ENCODE results near the gene SRGAP1. TPM values are rescaled to one million over a fixed set of nuclear protein-coding genes. Genes with fewer than 3 reads are reported as not detected.

SRGAP1 gene
- total RNA-seq, 1 donor from 2014 or later, result 2.3 TPM

- Histone ChIP-seq H3K4me3 (no peak overlapping the region), H3K27ac (replicated peaks) (no peak overlapping the region), H3K27me3 (ENCODE audit: low read depth) (no peaks in the 10 kb centered on the region), H3K4me1 (peaks cover 9% of the 10 kb centered on the region), H3K36me3 (no peaks in the 10 kb centered on the region), H3K9me3 (replicated peaks) (no peaks in the 10 kb centered on the region)
- no peak for DNase-seq
- TF ChIP-seq CTCF (IDR thresholded peaks at IDR 0.05; ENCODE audit: borderline replicate concordance), result no peak
- intact Hi-C loops (cut with micrococcal nuclease), result no loop called here
These were observed 83.0 kb downstream of the SRGAP1 start for GRCh38 chr12:63927511-63927910.

DNA sequence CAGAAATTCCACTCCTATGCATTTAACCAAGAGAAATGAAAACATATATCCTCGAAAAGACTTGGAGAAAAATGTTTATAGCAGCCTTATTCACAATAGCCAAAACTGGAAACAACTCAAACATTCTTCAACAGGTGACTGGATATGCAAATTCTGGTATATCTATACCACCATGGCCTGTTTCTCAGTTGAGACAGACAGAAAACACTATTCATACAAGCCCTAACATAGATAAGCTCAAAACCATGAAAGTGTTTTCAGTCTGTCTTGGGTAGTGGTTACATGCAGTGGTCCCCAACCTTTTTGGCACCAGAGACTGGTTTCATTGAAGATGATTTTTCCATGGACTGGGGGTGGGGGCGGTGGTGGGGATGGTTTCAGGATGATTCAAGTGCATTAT is 83.8 kb downstream of the SRGAP1 start:
- H3K9me3 ChIP-seq (replicated peaks), result no peaks in the 10 kb centered on the region
- intact Hi-C loops (cut with micrococcal nuclease), result no loop called here
- H3K36me3 ChIP-seq, result no peaks in the 10 kb centered on the region
- no peaks in the 10 kb centered on the region for H3K27me3 ChIP-seq (ENCODE audit: low read depth)
- TF ChIP-seq CTCF (IDR thresholded peaks at IDR 0.05; ENCODE audit: borderline replicate concordance), result no peak
- no peak for DNase-seq
- H3K27ac ChIP-seq (replicated peaks), result no peak overlapping the region
- peaks cover 9% of the 10 kb centered on the region for H3K4me1 ChIP-seq
- H3K4me3 ChIP-seq, result no peak overlapping the region

- no peaks in the 10 kb centered on the region for H3K36me3 ChIP-seq
- intact Hi-C loops (cut with micrococcal nuclease), result no loop called here
- DNase-seq, result no peak
- no peak overlapping the region for H3K27ac ChIP-seq (replicated peaks)
- TF ChIP-seq CTCF (IDR thresholded peaks at IDR 0.05; ENCODE audit: borderline replicate concordance), result no peak
- H3K27me3 ChIP-seq (ENCODE audit: low read depth), result no peaks in the 10 kb centered on the region
- peaks cover 9% of the 10 kb centered on the region for H3K4me1 ChIP-seq
- no peak overlapping the region for H3K4me3 ChIP-seq
- no peaks in the 10 kb centered on the region for H3K9me3 ChIP-seq (replicated peaks)
These were observed 84.9 kb downstream of the SRGAP1 start for GRCh38 chr12:63929426-63929825.

DNA sequence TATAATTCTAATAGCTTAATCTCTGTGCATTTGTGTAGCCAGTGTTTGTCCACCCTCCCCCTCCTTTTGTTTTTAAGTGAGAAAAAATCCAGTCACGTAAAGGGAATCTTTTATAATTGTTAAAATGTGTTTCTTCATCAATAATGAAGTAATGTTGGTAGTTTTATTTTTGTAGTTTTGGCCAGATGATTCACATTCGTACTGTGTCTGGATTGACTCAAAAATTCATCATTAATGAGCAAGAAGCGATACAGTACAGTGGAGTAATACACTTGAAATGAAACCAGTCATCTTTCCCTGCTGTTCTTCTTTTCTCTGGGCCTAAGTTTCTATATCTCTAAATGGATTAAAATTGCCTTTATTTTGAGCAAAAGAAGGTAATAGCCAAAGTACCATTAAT is 86.5 kb downstream of the SRGAP1 start:
- no peaks in the 10 kb centered on the region for H3K4me1 ChIP-seq
- TF ChIP-seq CTCF (IDR thresholded peaks at IDR 0.05; ENCODE audit: borderline replicate concordance), result no peak
- no peak for DNase-seq
- H3K9me3 ChIP-seq (replicated peaks), result no peaks in the 10 kb centered on the region
- no peak overlapping the region for H3K4me3 ChIP-seq
- no peak overlapping the region for H3K27ac ChIP-seq (replicated peaks)
- H3K27me3 ChIP-seq (ENCODE audit: low read depth), result no peaks in the 10 kb centered on the region
- intact Hi-C loops (cut with micrococcal nuclease), result no loop called here
- no peaks in the 10 kb centered on the region for H3K36me3 ChIP-seq

- Histone ChIP-seq H3K36me3 (no peaks in the 10 kb centered on the region), H3K27ac (replicated peaks) (no peak overlapping the region), H3K4me1 (no peaks in the 10 kb centered on the region), H3K27me3 (ENCODE audit: low read depth) (no peaks in the 10 kb centered on the region), H3K4me3 (no peak overlapping the region), H3K9me3 (replicated peaks) (no peaks in the 10 kb centered on the region)
- intact Hi-C loops (cut with micrococcal nuclease), result no loop called here
- no peak for TF ChIP-seq CTCF (IDR thresholded peaks at IDR 0.05; ENCODE audit: borderline replicate concordance)
- no peak for DNase-seq
These were observed 87.2 kb downstream of the SRGAP1 start for GRCh38 chr12:63931703-63932102.

- intact Hi-C loops (cut with micrococcal nuclease), result no loop called here
- DNase-seq, result no peak
- H3K36me3 ChIP-seq, result no peaks in the 10 kb centered on the region
- H3K27ac ChIP-seq (replicated peaks), result no peak overlapping the region
- H3K27me3 ChIP-seq (ENCODE audit: low read depth), result no peaks in the 10 kb centered on the region
- no peaks in the 10 kb centered on the region for H3K9me3 ChIP-seq (replicated peaks)
- no peak overlapping the region for H3K4me3 ChIP-seq
- no peak for TF ChIP-seq CTCF (IDR thresholded peaks at IDR 0.05; ENCODE audit: borderline replicate concordance)
- peaks cover 19% of the 10 kb centered on the region for H3K4me1 ChIP-seq
These were observed 90.4 kb downstream of the SRGAP1 start for GRCh38 chr12:63934936-63935335.

Measured in left ventricle myocardium inferior (tissue), 1 donor.